Smooth muscle cell (in vitro differentiated cells): ENCODE data around the gene SAG. TPM values are rescaled to one million over a fixed set of nuclear protein-coding genes. Genes with fewer than 3 reads are reported as not detected.

ENCODE experiments used
- DNase-seq: peaks from one replicate; lab custom pipeline; 2025; ENCODE audit not compliant: unreplicated experiment; lab: John Stamatoyannopoulos, UW
- H2AFZ ChIP-seq: fragments of 200-600 bp; sonication (generic); 2 replicates; pipeline ENCODE4 v1.6.0; 2016; ENCODE audit warnings: antibody characterized with exemption, low read depth, mild to moderate bottlenecking
- H3F3A ChIP-seq: fragments of 200-600 bp; sonication (generic); 2 replicates; pipeline ENCODE4 v1.6.0; 2017; ENCODE audit warnings: antibody characterized with exemption, low read depth
- H3K27ac ChIP-seq: fragments of 200-600 bp; sonication (generic); 2 replicates; pipeline ENCODE4 v1.5.1; 2016; ENCODE audit warnings: low read depth, mild to moderate bottlenecking
- H3K27me3 ChIP-seq: fragments of 200-600 bp; sonication (generic); 2 replicates; pipeline ENCODE4 v1.6.1; 2016; ENCODE audit warnings: low read depth, mild to moderate bottlenecking
- H3K36me3 ChIP-seq: fragments of 200-600 bp; sonication (generic); 2 replicates; pipeline ENCODE4 v1.5.1; 2016; ENCODE audit warnings: low read depth
- H3K4me1 ChIP-seq: fragments of 200-600 bp; sonication (generic); 2 replicates; pipeline ENCODE4 v1.5.1; 2016; ENCODE audit warnings: low read depth
- H3K4me2 ChIP-seq: fragments of 200-600 bp; sonication (generic); 2 replicates; pipeline ENCODE4 v1.6.0; 2016; ENCODE audit warnings: mild to moderate bottlenecking
- H3K4me3 ChIP-seq: fragments of 200-600 bp; sonication (generic); 2 replicates; pipeline ENCODE4 v1.5.1; 2016; ENCODE audit warnings: mild to moderate bottlenecking
- H3K79me2 ChIP-seq: fragments of 200-600 bp; sonication (generic); 2 replicates; pipeline ENCODE4 v1.6.0; 2016; ENCODE audit warnings: low read depth, mild to moderate bottlenecking
- H3K9ac ChIP-seq: fragments of 200-600 bp; sonication (generic); 2 replicates; pipeline ENCODE4 v1.6.0; 2016; ENCODE audit warnings: low read depth
- H3K9me3 ChIP-seq: fragments of 200-600 bp; sonication (generic); replicated peaks from 2 replicates; pipeline ENCODE4 v1.5.1; 2016; ENCODE audit warnings: low read depth
- H4K20me1 ChIP-seq: fragments of 200-600 bp; sonication (generic); 2 replicates; pipeline ENCODE4 v1.6.0; 2016; ENCODE audit warnings: low read depth
- CTCF ChIP-seq: fragments of 200-600 bp; sonication (generic); IDR thresholded peaks from 2 replicates; pipeline ENCODE4 v1.5.1; 2017; ENCODE audit warnings: borderline replicate concordance, mild to moderate bottlenecking, antibody characterized with exemption; ENCODE audit not compliant: insufficient read depth, poor library complexity, severe bottlenecking
- WGBS: methylation state at CpG from one replicate; pipeline ENCODE4 v1.1.7; 2016; ENCODE audit warnings: low lambda C conversion rate; 5-methylcytosine and 5-hydroxymethylcytosine counted together
- polyA plus RNA-seq: library from polyadenylated mRNA; unstranded; fragments of >200 nt; fragmentation: Nextera tagmentation; extraction: Ambion mirVana; gene quantifications from 2 replicates; pipeline ENCODE4 v1.2.1, GENCODE V29; 2016
- total RNA-seq: library from RNA; depleted of rRNA; stranded (reverse); fragments of >200 nt; gene quantifications from 2 replicates; pipeline ENCODE4 v1.2.3, GENCODE V29; 2014

The SAG gene
- total and polyA plus RNA-seq, 2 experiments from 2014 or later = not detected

DNA sequence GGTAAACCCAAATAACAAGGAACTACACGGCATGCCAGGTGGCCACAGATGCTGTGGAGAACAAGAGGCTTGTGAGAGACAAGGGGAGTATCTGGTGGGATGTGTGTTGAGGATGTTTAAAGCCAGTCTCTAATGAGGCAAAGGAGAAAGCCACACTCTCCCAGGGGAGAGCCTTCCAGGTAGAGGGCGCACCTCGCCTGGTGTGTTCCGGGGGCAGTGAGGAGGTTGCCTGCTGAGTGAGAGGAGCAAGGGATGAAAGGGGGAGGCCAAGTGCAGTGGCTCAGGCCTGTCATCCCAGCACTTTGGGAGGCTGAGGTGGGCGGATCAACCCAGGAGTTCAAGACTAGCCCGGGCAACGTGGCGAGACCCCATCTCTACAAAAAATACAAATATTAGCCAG is 16.2 kb downstream of the SAG start:
- no peak overlapping the region for H3K27ac ChIP-seq
- H3K27me3 ChIP-seq = no peaks in the 10 kb centered on the region
- no peak for TF ChIP-seq CTCF
- DNase-seq = no peak
- no peaks in the 10 kb centered on the region for H3K4me1 ChIP-seq
- H3K36me3 ChIP-seq = no peaks in the 10 kb centered on the region
- 91% methylated on average over 8 of the region's 8 CpGs for WGBS
- no peak overlapping the region for H2AFZ ChIP-seq
- no peaks in the 10 kb centered on the region for H3F3A ChIP-seq
- H3K9ac ChIP-seq = no peak overlapping the region
- H3K4me3 ChIP-seq = no peak overlapping the region
- no peak overlapping the region for H3K4me2 ChIP-seq
- no peaks in the 10 kb centered on the region for H4K20me1 ChIP-seq
- no peaks in the 10 kb centered on the region for H3K9me3 ChIP-seq
- H3K79me2 ChIP-seq = no peaks in the 10 kb centered on the region

DNA sequence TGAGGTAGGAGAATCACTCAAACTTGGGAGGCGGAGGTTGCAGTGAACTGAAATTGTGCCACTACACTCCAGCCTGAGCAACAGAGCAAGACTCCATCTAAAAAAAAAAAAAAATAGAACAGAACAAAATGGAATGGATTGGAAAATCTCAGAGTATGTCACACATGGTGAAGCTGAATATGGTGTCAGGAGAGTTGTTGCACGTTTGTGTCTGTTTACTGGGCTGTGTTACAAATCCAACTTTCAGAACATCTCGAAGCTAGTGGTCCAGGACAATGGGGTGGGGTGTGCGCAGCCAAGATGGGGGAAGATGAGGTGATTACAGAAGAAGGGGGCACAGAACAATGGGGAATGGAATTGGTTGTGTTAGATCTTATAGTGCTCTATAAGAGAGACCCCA is 17.6 kb downstream of the SAG start:
- no peaks in the 10 kb centered on the region for H3K9me3 ChIP-seq
- H2AFZ ChIP-seq = no peak overlapping the region
- H3K27me3 ChIP-seq = no peaks in the 10 kb centered on the region
- no peak overlapping the region for H3K27ac ChIP-seq
- DNase-seq = no peak
- H3K9ac ChIP-seq = no peak overlapping the region
- H4K20me1 ChIP-seq = no peaks in the 10 kb centered on the region
- no peak overlapping the region for H3K4me2 ChIP-seq
- no peaks in the 10 kb centered on the region for H3K79me2 ChIP-seq
- no peaks in the 10 kb centered on the region for H3F3A ChIP-seq
- peaks cover 8% of the 10 kb centered on the region for H3K4me1 ChIP-seq
- 74% methylated on average over 4 of the region's 4 CpGs for WGBS
- TF ChIP-seq CTCF = no peak
- H3K4me3 ChIP-seq = no peak overlapping the region
- no peaks in the 10 kb centered on the region for H3K36me3 ChIP-seq

DNA sequence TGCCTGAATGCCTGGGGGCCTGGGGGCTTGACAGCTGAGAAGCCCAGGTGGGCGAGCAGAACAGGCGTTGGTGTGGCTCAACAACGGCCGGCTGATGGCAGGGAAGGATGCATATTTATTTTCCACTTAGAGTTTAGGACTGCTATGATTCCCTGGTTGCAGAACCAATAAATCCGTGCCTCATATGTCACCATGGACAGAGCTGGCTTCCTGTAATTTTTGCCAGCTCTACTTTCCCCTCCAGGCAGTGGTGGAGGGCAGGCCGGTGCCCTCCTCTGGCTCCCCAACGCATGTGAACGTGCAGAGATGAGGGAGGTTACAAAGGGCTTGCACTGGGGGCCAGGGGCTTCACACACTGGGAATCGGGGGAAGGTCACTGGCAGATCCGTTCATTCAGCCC is 18.2 kb downstream of the SAG start:
- H3K4me1 ChIP-seq = peaks cover 8% of the 10 kb centered on the region
- H3K36me3 ChIP-seq = no peaks in the 10 kb centered on the region
- no peak overlapping the region for H3K4me2 ChIP-seq
- WGBS = 84% methylated on average over 10 of the region's 10 CpGs
- H2AFZ ChIP-seq = no peak overlapping the region
- H3K79me2 ChIP-seq = no peaks in the 10 kb centered on the region
- no peak for TF ChIP-seq CTCF
- H3K27me3 ChIP-seq = no peaks in the 10 kb centered on the region
- no peak overlapping the region for H3K4me3 ChIP-seq
- H3K9ac ChIP-seq = no peak overlapping the region
- DNase-seq = no peak
- no peaks in the 10 kb centered on the region for H4K20me1 ChIP-seq
- H3K9me3 ChIP-seq = no peaks in the 10 kb centered on the region
- no peak overlapping the region for H3K27ac ChIP-seq
- no peaks in the 10 kb centered on the region for H3F3A ChIP-seq

DNA sequence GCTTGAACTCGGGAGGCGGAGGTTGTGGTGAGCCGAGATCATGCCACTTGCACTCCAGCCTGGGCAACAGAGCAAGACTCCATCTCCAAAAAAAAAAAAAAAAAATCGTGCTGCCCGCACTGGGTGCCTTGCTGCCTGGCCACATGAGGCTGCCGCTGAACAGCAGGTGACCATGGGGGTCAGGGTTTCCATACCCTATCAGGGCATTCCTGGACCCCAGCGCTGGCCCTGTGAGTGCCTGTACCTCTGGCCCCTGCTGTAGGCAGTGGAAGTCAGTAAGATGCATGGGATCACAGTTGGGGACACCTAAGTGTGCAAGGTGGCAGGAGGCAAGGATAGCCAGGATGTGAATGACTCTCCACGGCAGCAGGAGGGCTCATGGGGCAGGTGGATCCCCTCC is 18.9 kb downstream of the SAG start:
- Histone ChIP-seq H3F3A (no peaks in the 10 kb centered on the region), H3K36me3 (no peaks in the 10 kb centered on the region), H3K27ac (no peak overlapping the region), H3K9ac (no peak overlapping the region), H3K4me3 (no peak overlapping the region), H4K20me1 (no peaks in the 10 kb centered on the region), H3K79me2 (no peaks in the 10 kb centered on the region), H2AFZ (no peak overlapping the region), H3K4me2 (no peak overlapping the region), H3K27me3 (no peaks in the 10 kb centered on the region), H3K9me3 (no peaks in the 10 kb centered on the region), H3K4me1 (peaks cover 8% of the 10 kb centered on the region)
- no peak for TF ChIP-seq CTCF
- DNase-seq = no peak
- 92% methylated on average over 7 of the region's 8 CpGs for WGBS
